Measurements from ENCODE around the gene NOTCH4. TPM values are rescaled to one million over a fixed set of nuclear protein-coding genes. Genes with fewer than 3 reads are reported as not detected.

Gene NOTCH4
- total and polyA plus RNA-seq, 9 of the 15 experiments (the other 6 are each of a cell fraction or from before 2014, with no cell fraction given) = 0.24 to 4.3 (median 1.7) TPM

GRCh38 chr6:32158052-32158451 is 65.8 kb downstream of the NOTCH4 start (continued):
- no peak for TF ChIP-seq NEUROD1 (IDR thresholded peaks at IDR 0.05; ENCODE audit: borderline replicate concordance, low read depth, low read length, partially characterized antibody)

- H3K9me3 ChIP-seq (replicated peaks; ENCODE audit: control insufficient read depth, insufficient read depth, low read depth, low read length) = no peaks in the 10 kb centered on the region
- H3K4me2 ChIP-seq (ENCODE audit: insufficient read depth, low read length) = no peak overlapping the region
- H3K79me2 ChIP-seq (ENCODE audit: control insufficient read depth, insufficient read depth, low read length) = peaks cover 44% of the 10 kb centered on the region
- H4K20me1 ChIP-seq (replicated peaks; ENCODE audit: control insufficient read depth, insufficient read depth, low read length) = no peaks in the 10 kb centered on the region
- ATAC-seq (no peak), DNase-seq (ENCODE audit: extremely low read depth in 1 of 4, low spot score in 3 of 4) (no peak), FAIRE-seq (no peak)
- intact Hi-C loops (cut with micrococcal nuclease) = no loop called here
- H3K4me1 ChIP-seq (replicated peaks in 1 of 2; ENCODE audit: control insufficient read depth in 2 of 2, insufficient read depth in 2 of 2, low read length in 2 of 2) = peaks cover 25 to 42% of the 10 kb centered on the region in 2 experiments; a peak in 4 of 5 replicates
- no peak overlapping the region for H2AFZ ChIP-seq (ENCODE audit: low read depth, low read length)
- no peak overlapping the region for H3K9ac ChIP-seq (ENCODE audit: insufficient read depth in 1 of 2, low read depth in 2 of 2, low read length in 2 of 2)
- H3K9me1 ChIP-seq (ENCODE audit: control insufficient read depth, insufficient read depth, low read length) = no peaks in the 10 kb centered on the region
- H3K27me3 ChIP-seq (ENCODE audit: control insufficient read depth in 2 of 2, insufficient read depth in 2 of 2, low read length in 2 of 2) = no peaks in the 10 kb centered on the region
- BruUV-seq (replicated peaks) = no TSS peak
- H3K36me3 ChIP-seq (ENCODE audit: control insufficient read depth, insufficient read depth, low read length) = peaks cover 46% of the 10 kb centered on the region
- in situ Hi-C loops (cut with MboI) = no loop called here
- ChIA-PET POLR2A (interaction anchor here (0.7 kb wide), 1 partner anchor 1081 kb away, joined by 3 read pairs; no protein-coding TSS in a partner anchor), CTCF (ENCODE audit: low intra/inter-chr PET ratio) (no interaction called here)
- H3K27ac ChIP-seq (ENCODE audit: extremely low read depth, low read depth, low read length) = no peak overlapping the region
- WGBS (ENCODE audit: insufficient coverage, low coverage, missing lambda C conversion rate) = 94% methylated on average over 9 of the region's 9 CpGs
- H3K4me3 ChIP-seq = no peak overlapping the region
- TF ChIP-seq SMARCC2 (IDR thresholded peaks at IDR 0.05; ENCODE audit: low read depth) = no peak
- no peak for TF ChIP-seq IRF1 (CRISPR knock-in tag; IDR thresholded peaks at IDR 0.05; ENCODE audit: borderline replicate concordance)
- TF ChIP-seq XRCC4 (IDR thresholded peaks at IDR 0.05; ENCODE audit: extremely low read depth, insufficient read depth, insufficient read length) = no peak
- TF ChIP-seq CXXC5 (CRISPR knock-in tag; IDR thresholded peaks at IDR 0.05) = no peak
- TF ChIP-seq HDAC1 (IDR thresholded peaks at IDR 0.05) = no peak
- peak; percentile 55; the same call in 1 of the 2 replicates for TF ChIP-seq MAFK (IDR thresholded peaks at IDR 0.05; ENCODE audit: low read length)
- no peak for TF ChIP-seq SLC30A9 (CRISPR knock-in tag; IDR thresholded peaks at IDR 0.05)
- TF ChIP-seq SPI1 (IDR thresholded peaks at IDR 0.05; ENCODE audit: borderline replicate concordance, low read depth, low read length) = no peak
- TF ChIP-seq ELK1 (CRISPR knock-in tag; IDR thresholded peaks at IDR 0.05) = no peak
- TF ChIP-seq HIVEP1 (CRISPR knock-in tag; IDR thresholded peaks at IDR 0.05) = no peak
- TF ChIP-seq THRAP3 (IDR thresholded peaks at IDR 0.05; ENCODE audit: borderline replicate concordance) = no peak
- TF ChIP-seq, protein P1, sequence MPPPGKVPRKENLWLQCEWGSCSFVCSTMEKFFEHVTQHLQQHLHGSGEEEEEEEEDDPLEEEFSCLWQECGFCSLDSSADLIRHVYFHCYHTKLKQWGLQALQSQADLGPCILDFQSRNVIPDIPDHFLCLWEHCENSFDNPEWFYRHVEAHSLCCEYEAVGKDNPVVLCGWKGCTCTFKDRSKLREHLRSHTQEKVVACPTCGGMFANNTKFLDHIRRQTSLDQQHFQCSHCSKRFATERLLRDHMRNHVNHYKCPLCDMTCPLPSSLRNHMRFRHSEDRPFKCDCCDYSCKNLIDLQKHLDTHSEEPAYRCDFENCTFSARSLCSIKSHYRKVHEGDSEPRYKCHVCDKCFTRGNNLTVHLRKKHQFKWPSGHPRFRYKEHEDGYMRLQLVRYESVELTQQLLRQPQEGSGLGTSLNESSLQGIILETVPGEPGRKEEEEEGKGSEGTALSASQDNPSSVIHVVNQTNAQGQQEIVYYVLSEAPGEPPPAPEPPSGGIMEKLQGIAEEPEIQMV (tag; conservative IDR thresholded peaks at IDR 0.05; ENCODE audit: low read depth) = no peak
- no peak for TF ChIP-seq TSHZ1 (CRISPR knock-in tag; IDR thresholded peaks at IDR 0.05)
- no peak for TF ChIP-seq HNRNPH1 (optimal IDR thresholded peaks at IDR 0.05; ENCODE audit: low read depth, low read length)
Measured at GRCh38 chr6:32156891-32157290, 67.0 kb downstream of the NOTCH4 start.

All from K562 (cell line).